Smooth muscle cell (in vitro differentiated cells): ENCODE data around the gene SAPCD1. TPM values are rescaled to one million over a fixed set of nuclear protein-coding genes. Genes with fewer than 3 reads are reported as not detected.
A peak's percentile ranks its signal among the peaks of the same experiment; 100 is the strongest.

Experiments used
- DNase-seq: peaks from one replicate; lab custom pipeline; 2025; ENCODE audit not compliant: unreplicated experiment; lab: John Stamatoyannopoulos, UW
- H2AFZ ChIP-seq: fragments of 200-600 bp; sonication (generic); 2 replicates; pipeline ENCODE4 v1.6.0; 2016; ENCODE audit warnings: antibody characterized with exemption, low read depth, mild to moderate bottlenecking
- H3F3A ChIP-seq: fragments of 200-600 bp; sonication (generic); 2 replicates; pipeline ENCODE4 v1.6.0; 2017; ENCODE audit warnings: antibody characterized with exemption, low read depth
- H3K27ac ChIP-seq: fragments of 200-600 bp; sonication (generic); 2 replicates; pipeline ENCODE4 v1.5.1; 2016; ENCODE audit warnings: low read depth, mild to moderate bottlenecking
- H3K27me3 ChIP-seq: fragments of 200-600 bp; sonication (generic); 2 replicates; pipeline ENCODE4 v1.6.1; 2016; ENCODE audit warnings: low read depth, mild to moderate bottlenecking
- H3K36me3 ChIP-seq: fragments of 200-600 bp; sonication (generic); 2 replicates; pipeline ENCODE4 v1.5.1; 2016; ENCODE audit warnings: low read depth
- H3K4me1 ChIP-seq: fragments of 200-600 bp; sonication (generic); 2 replicates; pipeline ENCODE4 v1.5.1; 2016; ENCODE audit warnings: low read depth
- H3K4me2 ChIP-seq: fragments of 200-600 bp; sonication (generic); 2 replicates; pipeline ENCODE4 v1.6.0; 2016; ENCODE audit warnings: mild to moderate bottlenecking
- H3K4me3 ChIP-seq: fragments of 200-600 bp; sonication (generic); 2 replicates; pipeline ENCODE4 v1.5.1; 2016; ENCODE audit warnings: mild to moderate bottlenecking
- H3K79me2 ChIP-seq: fragments of 200-600 bp; sonication (generic); 2 replicates; pipeline ENCODE4 v1.6.0; 2016; ENCODE audit warnings: low read depth, mild to moderate bottlenecking
- H3K9ac ChIP-seq: fragments of 200-600 bp; sonication (generic); 2 replicates; pipeline ENCODE4 v1.6.0; 2016; ENCODE audit warnings: low read depth
- H3K9me3 ChIP-seq: fragments of 200-600 bp; sonication (generic); replicated peaks from 2 replicates; pipeline ENCODE4 v1.5.1; 2016; ENCODE audit warnings: low read depth
- H4K20me1 ChIP-seq: fragments of 200-600 bp; sonication (generic); 2 replicates; pipeline ENCODE4 v1.6.0; 2016; ENCODE audit warnings: low read depth
- CTCF ChIP-seq: fragments of 200-600 bp; sonication (generic); IDR thresholded peaks from 2 replicates; pipeline ENCODE4 v1.5.1; 2017; ENCODE audit warnings: borderline replicate concordance, mild to moderate bottlenecking, antibody characterized with exemption; ENCODE audit not compliant: insufficient read depth, poor library complexity, severe bottlenecking
- WGBS: methylation state at CpG from one replicate; pipeline ENCODE4 v1.1.7; 2016; ENCODE audit warnings: low lambda C conversion rate; 5-methylcytosine and 5-hydroxymethylcytosine counted together
- polyA plus RNA-seq: library from polyadenylated mRNA; unstranded; fragments of >200 nt; fragmentation: Nextera tagmentation; extraction: Ambion mirVana; gene quantifications from 2 replicates; pipeline ENCODE4 v1.2.1, GENCODE V29; 2016
- total RNA-seq: library from RNA; depleted of rRNA; stranded (reverse); fragments of >200 nt; gene quantifications from 2 replicates; pipeline ENCODE4 v1.2.3, GENCODE V29; 2014

Gene SAPCD1
- total and polyA plus RNA-seq, 2 experiments from 2014 or later: 1.4 TPM; not detected in 1

- H3K27ac ChIP-seq: peak overlapping the region; percentile 35
- H3K4me1 ChIP-seq: peaks cover 28% of the 10 kb centered on the region
- WGBS: 97% methylated on average over 3 of the region's 3 CpGs
- no peak overlapping the region for H3K4me3 ChIP-seq
- no peak overlapping the region for H2AFZ ChIP-seq
- no peaks in the 10 kb centered on the region for H3K9me3 ChIP-seq
- H3K79me2 ChIP-seq: peaks cover 53% of the 10 kb centered on the region
- H4K20me1 ChIP-seq: peaks cover 56% of the 10 kb centered on the region
- H3K9ac ChIP-seq: no peak overlapping the region
- H3K4me2 ChIP-seq: no peak overlapping the region
- TF ChIP-seq CTCF: no peak
- H3F3A ChIP-seq: peaks cover 56% of the 10 kb centered on the region
- no peaks in the 10 kb centered on the region for H3K27me3 ChIP-seq
- DNase-seq: no peak
- H3K36me3 ChIP-seq: no peaks in the 10 kb centered on the region
Observed at GRCh38 chr6:31732029-31732428, 30.4 kb upstream of the SAPCD1 start.

- peaks cover 51% of the 10 kb centered on the region for H3K79me2 ChIP-seq
Observed at GRCh38 chr6:31733734-31734133, 28.7 kb upstream of the SAPCD1 start.

GRCh38 chr6:31734247-31734820 is 28.1 kb upstream of the SAPCD1 start:
- Histone ChIP-seq H3K27me3 (no peaks in the 10 kb centered on the region), H3K4me2 (peak overlapping the region; percentile 100), H3K79me2 (peaks cover 47% of the 10 kb centered on the region), H2AFZ (no peak overlapping the region), H3K9ac (peak overlapping the region; percentile 89), H3F3A (peaks cover 60% of the 10 kb centered on the region), H3K27ac (peak overlapping the region; percentile 84), H3K4me3 (peak overlapping the region; percentile 99), H3K4me1 (peaks cover 43% of the 10 kb centered on the region), H3K36me3 (no peaks in the 10 kb centered on the region), H3K9me3 (no peaks in the 10 kb centered on the region), H4K20me1 (peaks cover 45% of the 10 kb centered on the region)
- DNase-seq: no peak
- TF ChIP-seq CTCF: no peak
- 0% methylated on average over 2 of the region's 2 CpGs for WGBS

More at GRCh38 chr6:31733734-31734133, 28.7 kb upstream of the SAPCD1 start:
- TF ChIP-seq CTCF: no peak
- Histone ChIP-seq H3K27ac (peak overlapping the region; percentile 84), H4K20me1 (peaks cover 49% of the 10 kb centered on the region), H2AFZ (no peak overlapping the region), H3K4me1 (peaks cover 42% of the 10 kb centered on the region), H3K4me3 (peak overlapping the region; percentile 99), H3K9ac (peak overlapping the region; percentile 89), H3F3A (peaks cover 60% of the 10 kb centered on the region), H3K27me3 (no peaks in the 10 kb centered on the region), H3K36me3 (no peaks in the 10 kb centered on the region), H3K9me3 (no peaks in the 10 kb centered on the region), H3K4me2 (peak overlapping the region; percentile 100)
- no peak for DNase-seq
- 94% methylated on average over 4 of the region's 4 CpGs for WGBS

GRCh38 chr6:31734821-31735406 is 27.5 kb upstream of the SAPCD1 start:
- Histone ChIP-seq H3K4me2 (peak overlapping the region; percentile 100), H3K9me3 (no peaks in the 10 kb centered on the region), H3K4me1 (peaks cover 44% of the 10 kb centered on the region), H3K36me3 (no peaks in the 10 kb centered on the region), H3F3A (peaks cover 60% of the 10 kb centered on the region), H2AFZ (no peak overlapping the region), H4K20me1 (peaks cover 45% of the 10 kb centered on the region), H3K9ac (peak overlapping the region; percentile 89), H3K4me3 (peak overlapping the region; percentile 99), H3K79me2 (peaks cover 47% of the 10 kb centered on the region), H3K27ac (peak overlapping the region; percentile 84), H3K27me3 (no peaks in the 10 kb centered on the region)
- no peak for DNase-seq
- no peak for TF ChIP-seq CTCF
- WGBS: 1% methylated on average over 16 of the region's 18 CpGs
